ENCODE measurements around the gene TRPM1.

TRPM1 gene

DNA sequence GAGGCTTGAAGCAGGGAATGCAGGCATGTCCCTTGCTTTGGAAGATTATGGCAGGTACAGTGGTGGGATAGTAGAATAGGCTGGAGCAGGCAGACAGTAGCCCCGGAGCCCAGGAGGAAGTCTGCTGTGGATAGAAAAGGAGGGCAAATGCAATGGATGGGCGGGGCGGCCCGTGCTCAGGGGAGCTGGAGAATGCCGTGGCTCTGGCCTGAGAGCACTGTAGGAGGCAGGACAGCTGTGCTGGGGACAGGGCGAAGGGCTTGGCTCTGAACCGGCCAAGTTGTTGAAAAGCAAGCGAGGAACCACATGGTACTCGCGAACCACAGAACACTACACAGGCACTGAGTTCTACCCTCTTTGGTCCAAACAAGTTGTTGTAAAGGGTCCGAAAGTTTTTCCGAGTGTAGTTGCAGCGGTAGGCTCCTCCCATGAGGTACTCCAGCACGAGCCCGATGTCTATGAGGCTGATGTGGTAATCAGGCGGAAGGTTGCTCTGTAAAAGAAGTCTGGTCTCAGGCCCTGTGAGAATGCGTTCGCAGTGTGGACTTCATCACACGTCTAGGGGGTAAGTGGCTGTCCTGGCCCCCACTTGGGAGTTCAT, 54.7 kb downstream of the TRPM1 start:
- DNase-seq = no peak

GRCh38 chr15:31045606-31046005, 55.9 kb downstream of the TRPM1 start:
- no peak for DNase-seq

DNA sequence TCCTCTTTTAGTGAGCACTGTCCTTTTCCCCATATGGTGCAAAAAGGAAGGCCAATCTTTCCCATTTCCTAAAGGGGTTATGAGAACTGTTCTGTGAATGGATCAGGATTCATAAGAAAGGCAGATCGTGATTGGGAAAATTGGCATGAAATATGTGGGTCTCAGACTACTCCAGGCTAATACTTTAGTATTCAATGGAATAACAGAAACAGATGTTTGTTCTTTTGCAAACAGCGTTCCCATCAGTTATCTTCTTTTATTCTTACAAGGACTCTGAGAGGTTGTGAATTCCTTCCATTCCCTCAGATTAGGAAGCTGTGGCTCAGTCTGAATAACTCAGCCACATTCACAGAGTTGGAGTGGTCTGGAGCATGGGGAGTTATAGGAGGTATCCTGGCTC, 58.8 kb downstream of the TRPM1 start:
- DNase-seq = no peak

DNA sequence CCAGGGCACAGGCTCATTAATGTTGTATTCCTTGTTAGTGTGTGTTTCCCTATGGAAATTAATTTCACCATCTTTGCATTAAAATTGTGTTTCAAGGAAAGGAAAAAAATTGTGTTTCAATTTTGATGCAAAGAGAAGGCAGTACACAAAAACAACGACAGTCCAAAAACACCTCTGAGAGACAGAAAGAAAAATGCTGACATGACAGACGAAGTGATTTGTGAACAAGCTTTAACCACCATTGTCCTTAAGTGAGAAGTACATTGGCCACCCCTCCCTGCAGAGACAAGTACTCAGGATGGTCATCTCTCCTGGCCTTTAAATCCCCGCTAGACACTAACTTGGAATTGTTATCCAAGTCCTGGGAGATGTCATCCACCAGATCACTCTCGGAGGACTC, 59.9 kb downstream of the TRPM1 start:
- DNase-seq = no peak

GRCh38 chr15:31040611-31041010, 60.9 kb downstream of the TRPM1 start:
- DNase-seq = no peak

- DNase-seq = no peak
Measured at GRCh38 chr15:31039961-31040360, 61.6 kb downstream of the TRPM1 start.

DNA sequence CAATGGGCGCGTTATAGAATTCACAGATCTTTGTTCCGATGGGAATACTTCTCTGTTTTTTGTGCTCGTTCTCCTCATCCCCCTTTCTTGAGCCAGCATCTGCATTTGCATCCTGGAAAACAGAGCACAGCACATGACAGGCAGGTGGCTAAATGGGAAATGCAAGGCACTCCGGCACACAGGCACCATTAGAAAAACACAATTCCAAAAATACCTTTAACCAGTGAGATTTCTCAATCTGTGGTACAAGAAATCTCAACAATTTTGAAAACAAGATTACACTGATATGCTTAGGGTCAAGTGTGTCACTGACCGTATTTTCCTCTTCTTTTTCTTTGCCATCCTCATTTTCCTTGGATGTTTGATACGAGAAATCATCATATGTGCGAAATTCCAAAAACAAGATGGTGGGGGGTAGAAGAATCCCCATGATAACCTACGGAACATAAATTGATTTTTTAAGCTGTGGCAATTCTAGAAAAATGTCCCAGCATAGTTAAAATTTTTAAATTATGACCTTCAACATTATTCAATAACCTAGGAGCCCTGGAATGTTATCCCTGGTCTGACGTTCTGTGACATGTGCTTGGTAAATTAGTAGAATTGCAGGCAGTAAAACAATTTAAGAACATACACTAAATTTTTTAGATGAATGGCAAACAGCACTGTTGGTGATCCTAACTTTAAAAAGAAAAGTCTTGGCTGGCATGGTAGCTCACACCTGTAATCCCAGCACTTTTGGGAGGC, 63.6 kb downstream of the TRPM1 start:
- DNase-seq = no peak

DNA sequence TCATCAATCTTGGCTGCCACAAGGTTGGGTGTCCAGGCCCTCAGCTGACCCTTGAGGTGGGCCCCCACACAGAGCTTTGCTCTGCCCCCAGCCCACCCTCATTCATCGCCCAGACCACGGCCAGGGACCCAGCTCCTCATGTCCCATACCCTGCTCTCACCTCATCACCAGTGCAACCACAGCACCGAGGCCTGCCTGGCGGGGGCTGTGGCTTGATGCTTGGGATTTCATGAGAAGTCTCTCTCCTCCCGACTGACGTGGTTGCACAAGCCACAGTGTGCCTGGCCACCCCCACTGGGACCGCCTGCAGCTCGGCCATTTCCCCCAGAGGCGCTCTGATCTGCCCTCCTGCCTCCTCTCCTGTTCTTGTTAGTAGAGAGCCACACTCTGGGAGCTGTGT, 64.7 kb downstream of the TRPM1 start:
- no peak for DNase-seq

DNA sequence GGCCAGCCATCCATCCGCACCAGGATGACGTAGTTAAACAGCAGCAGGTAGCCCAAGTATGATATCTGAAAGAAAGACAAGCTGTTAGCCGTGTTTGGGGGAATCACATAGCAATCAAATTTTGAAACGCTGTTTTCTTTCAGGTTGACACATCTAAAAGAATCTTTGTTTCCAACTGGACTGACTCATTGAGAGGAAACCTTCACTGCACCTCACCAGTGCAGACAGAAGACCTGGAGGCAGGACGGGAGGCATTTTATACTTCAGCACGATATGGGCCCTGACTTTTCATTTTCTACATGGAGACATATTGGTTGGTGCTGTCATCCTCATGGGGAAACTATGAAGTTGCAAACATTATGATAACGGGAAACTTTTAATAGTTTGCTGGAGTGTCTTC, 65.9 kb downstream of the TRPM1 start:
- no peak for DNase-seq

DNA sequence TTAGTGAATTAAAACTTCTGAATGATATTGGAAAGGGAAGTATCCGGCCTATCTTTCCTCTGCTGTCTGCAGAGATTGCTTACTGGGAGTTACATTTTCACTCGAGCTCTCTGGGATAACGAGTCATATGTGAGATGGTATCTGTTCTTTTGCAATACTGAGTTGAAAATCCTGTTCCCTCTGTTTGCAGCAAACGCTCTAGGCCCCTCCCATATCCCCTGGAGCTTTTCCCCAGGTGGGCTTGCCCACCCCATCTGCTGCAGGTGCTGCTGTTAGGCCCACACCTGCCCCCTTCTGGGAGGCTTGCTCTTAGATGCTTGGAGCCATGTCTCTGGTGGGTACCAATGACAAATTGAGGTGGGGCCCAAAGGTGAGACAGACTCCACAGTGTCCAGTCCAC, 67.4 kb downstream of the TRPM1 start:
- DNase-seq = no peak

- DNase-seq = no peak
Measured at GRCh38 chr15:31032961-31033371, 68.6 kb downstream of the TRPM1 start.

DNA sequence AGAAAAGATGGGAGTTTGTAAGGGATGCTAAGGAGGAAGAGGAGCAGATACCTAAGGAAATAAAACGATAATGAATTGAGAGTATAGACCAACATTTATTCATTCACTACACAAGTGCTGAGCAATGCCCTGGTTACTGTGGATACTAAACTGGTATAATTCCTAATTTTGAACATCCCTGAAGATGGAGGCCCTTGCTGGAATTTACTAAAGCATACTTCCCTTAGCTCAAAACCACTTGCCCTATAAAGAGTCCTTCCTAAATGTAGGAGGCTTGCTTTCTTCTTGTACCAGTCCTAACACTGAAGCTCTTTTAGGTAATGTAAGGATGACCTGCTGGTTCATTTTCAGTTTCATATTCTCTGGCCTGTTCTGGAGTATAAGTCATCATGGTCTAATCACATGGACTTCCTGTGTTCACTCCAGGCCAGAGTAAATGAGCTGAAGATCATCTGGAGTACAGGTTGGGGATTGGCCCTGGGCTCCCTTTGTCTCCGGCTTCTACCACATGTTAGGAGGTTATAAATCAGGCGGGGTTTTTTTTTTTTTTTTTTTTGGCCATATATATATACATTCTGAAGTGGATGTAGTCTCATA, 70.0 kb downstream of the TRPM1 start:
- no peak for DNase-seq

- no peak for DNase-seq
Measured at GRCh38 chr15:31027910-31028578, 73.5 kb downstream of the TRPM1 start.

- no peak for DNase-seq
Measured at GRCh38 chr15:31025996-31026395, 75.5 kb downstream of the TRPM1 start.

DNA sequence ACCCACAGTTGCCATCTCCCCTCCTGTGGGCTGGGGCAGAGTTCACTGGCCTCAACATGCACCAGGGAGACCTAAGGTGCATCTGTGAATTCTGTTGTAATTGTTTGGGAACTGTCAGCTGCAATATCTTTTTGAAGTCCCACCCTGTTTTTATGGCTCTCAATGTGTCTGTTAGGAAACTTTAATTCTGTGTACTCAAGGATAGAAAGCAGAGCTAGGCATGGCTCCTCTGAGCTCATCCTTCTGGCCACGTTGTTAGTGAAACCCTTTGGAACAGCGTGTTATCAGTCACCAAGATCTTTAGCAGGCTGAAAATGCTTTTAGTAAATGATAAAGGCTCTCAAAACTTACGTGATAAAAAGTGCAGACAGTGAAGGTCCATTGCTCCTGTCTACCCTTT, 76.5 kb downstream of the TRPM1 start:
- DNase-seq = no peak

- no peak for DNase-seq
Measured at GRCh38 chr15:31024330-31024729, 77.2 kb downstream of the TRPM1 start.

DNA sequence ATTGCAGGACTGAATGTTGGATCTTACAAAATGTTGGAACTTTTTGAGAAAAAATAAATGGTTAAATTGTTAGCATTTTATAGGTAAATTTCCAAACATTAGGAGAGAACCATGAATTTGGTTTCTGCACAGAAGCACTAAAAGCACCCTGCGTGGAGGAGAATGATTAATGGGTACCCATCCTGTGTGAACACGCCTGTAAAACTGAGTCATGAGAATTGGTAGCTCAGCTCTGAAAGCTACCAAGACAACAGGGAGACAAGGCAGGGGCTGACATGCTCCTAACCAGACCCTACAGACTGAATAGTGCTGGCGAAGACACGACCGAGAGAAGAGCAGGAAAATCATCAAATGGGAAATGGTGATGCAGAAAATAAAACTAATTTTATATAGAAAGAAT, 77.7 kb downstream of the TRPM1 start:
- DNase-seq = no peak

- DNase-seq = no peak
Measured at GRCh38 chr15:31021067-31021665, 80.4 kb downstream of the TRPM1 start.

DNA sequence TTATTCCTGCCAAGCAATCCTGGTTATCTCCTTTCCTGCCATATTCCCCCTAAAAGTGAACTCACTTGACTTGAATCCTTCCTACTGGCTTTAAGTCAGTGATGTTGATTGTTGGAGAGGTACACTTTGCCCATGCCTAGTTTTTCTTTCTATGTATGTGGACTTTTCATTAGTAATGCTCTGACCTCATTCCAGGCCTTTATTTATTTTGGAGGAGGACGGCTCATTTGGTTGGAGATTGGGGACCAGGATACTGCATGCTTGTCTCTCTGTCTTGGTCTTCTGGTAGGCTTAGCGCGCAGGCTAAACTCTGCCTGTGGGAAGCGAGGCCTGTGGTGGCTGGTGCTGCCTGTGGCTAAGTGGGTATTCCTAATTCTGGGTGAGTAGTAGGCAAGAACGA, 81.0 kb downstream of the TRPM1 start:
- no peak for DNase-seq

- DNase-seq = no peak
Measured at GRCh38 chr15:31019986-31020385, 81.5 kb downstream of the TRPM1 start.

- no peak for DNase-seq
Measured at GRCh38 chr15:31017311-31017710, 84.2 kb downstream of the TRPM1 start.

DNA sequence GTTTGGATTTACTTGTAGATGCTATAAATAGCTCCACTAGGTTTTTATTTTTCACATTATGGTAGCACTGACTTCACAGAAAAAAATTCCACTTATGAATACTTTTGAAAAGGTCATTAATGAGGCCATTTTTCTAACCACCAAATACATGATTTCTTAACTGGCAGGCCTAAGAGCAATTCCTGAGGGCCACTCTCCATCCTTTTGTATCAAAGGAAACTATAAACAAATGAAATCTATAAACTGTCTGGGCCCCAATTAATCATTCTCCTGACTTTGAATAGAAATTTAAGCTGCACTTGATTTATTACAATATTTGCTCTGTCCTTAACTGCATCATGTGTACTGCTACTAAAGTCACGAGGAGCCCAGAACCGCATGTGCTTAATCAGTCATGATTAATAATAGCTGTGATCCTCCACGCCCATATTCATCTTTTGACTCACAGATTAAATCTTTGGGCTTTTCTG, 85.0 kb downstream of the TRPM1 start:
- DNase-seq = no peak

GRCh38 chr15:31014608-31014925, 87.0 kb downstream of the TRPM1 start:
- DNase-seq = no peak

Measured in stimulated activated naive CD4-positive, alpha-beta T cell (primary cell).